ENCODE data around the gene CPN1. TPM values are rescaled to one million over a fixed set of nuclear protein-coding genes. Genes with fewer than 3 reads are reported as not detected.
A peak's percentile ranks its signal among the peaks of the same experiment; 100 is the strongest.

Gene CPN1
- total and polyA plus RNA-seq, 9 of the 15 experiments (the other 6 are each of a cell fraction or from before 2014, with no cell fraction given): 0.15 to 0.17 TPM; not detected in 7

- TF ChIP-seq THRA (IDR thresholded peaks at IDR 0.05): no peak
- TF ChIP-seq JUN (IDR thresholded peaks at IDR 0.05; ENCODE audit: borderline replicate concordance, low read depth, low read length): 0 out of 2 replicates have a peak, but pooled peaks have one; percentile 47
- no peak for TF ChIP-seq JUN (CRISPR knock-in tag; IDR thresholded peaks at IDR 0.05; ENCODE audit: borderline replicate concordance)
- peak; percentile 72 for TF ChIP-seq JUND (IDR thresholded peaks at IDR 0.05; ENCODE audit: borderline replicate concordance, low read depth, low read length)
- TF ChIP-seq JUND (tag; IDR thresholded peaks at IDR 0.05; ENCODE audit: borderline replicate concordance, low read depth, low read length): peak; percentile 46; the same call in 1 of the 3 replicates
- TF ChIP-seq NCOA4 (IDR thresholded peaks at IDR 0.05; ENCODE audit: partially characterized antibody): no peak
- no peak for TF ChIP-seq FOXJ2 (tag; IDR thresholded peaks at IDR 0.05)
- no peak for TF ChIP-seq RBM34 (IDR thresholded peaks at IDR 0.05; ENCODE audit: borderline replicate concordance, insufficient read depth, low read length)
- TF ChIP-seq NR2F6 (CRISPR knock-in tag; IDR thresholded peaks at IDR 0.05): no peak
- TF ChIP-seq ZNF212 (CRISPR knock-in tag; IDR thresholded peaks at IDR 0.05): no peak
- TF ChIP-seq MEIS2 (IDR thresholded peaks at IDR 0.05; ENCODE audit: partially characterized antibody): peak; percentile 59
- no peak for TF ChIP-seq ZNF780A (CRISPR knock-in tag; IDR thresholded peaks at IDR 0.05)
- TF ChIP-seq ARID1B (IDR thresholded peaks at IDR 0.05): peak; percentile 54; the same call in 1 of the 2 replicates
- TF ChIP-seq, protein P1, sequence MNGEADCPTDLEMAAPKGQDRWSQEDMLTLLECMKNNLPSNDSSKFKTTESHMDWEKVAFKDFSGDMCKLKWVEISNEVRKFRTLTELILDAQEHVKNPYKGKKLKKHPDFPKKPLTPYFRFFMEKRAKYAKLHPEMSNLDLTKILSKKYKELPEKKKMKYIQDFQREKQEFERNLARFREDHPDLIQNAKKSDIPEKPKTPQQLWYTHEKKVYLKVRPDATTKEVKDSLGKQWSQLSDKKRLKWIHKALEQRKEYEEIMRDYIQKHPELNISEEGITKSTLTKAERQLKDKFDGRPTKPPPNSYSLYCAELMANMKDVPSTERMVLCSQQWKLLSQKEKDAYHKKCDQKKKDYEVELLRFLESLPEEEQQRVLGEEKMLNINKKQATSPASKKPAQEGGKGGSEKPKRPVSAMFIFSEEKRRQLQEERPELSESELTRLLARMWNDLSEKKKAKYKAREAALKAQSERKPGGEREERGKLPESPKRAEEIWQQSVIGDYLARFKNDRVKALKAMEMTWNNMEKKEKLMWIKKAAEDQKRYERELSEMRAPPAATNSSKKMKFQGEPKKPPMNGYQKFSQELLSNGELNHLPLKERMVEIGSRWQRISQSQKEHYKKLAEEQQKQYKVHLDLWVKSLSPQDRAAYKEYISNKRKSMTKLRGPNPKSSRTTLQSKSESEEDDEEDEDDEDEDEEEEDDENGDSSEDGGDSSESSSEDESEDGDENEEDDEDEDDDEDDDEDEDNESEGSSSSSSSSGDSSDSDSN (IDR thresholded peaks at IDR 0.05; ENCODE audit: borderline replicate concordance in 1 of 2, low read depth in 2 of 2, low read length in 2 of 2): no peak
- no peak for TF ChIP-seq TRIM24 (IDR thresholded peaks at IDR 0.05)
- TF ChIP-seq EGR1 (conservative IDR thresholded peaks at IDR 0.05): 0 out of 2 replicates have a peak, but pooled peaks have one; percentile 15
- 0 out of 2 replicates have a peak, but pooled peaks have one; percentile 25 for TF ChIP-seq MAX (CRISPR knock-in tag; IDR thresholded peaks at IDR 0.05)
- no peak for TF ChIP-seq POLR2AphosphoS5 (IDR thresholded peaks at IDR 0.05; ENCODE audit: control insufficient read depth, insufficient read depth, low read depth, low read length)
- 0 out of 2 replicates have a peak, but pooled peaks have one; percentile 10 for TF ChIP-seq CBFA2T3 (IDR thresholded peaks at IDR 0.05)
- peak; percentile 51; the same call in 1 of the 2 replicates for TF ChIP-seq SMARCA4 (IDR thresholded peaks at IDR 0.05)
- TF ChIP-seq ZNF316 (IDR thresholded peaks at IDR 0.05): 0 out of 2 replicates have a peak, but pooled peaks have one; percentile 11
- no peak for TF ChIP-seq AFF4 (CRISPR knock-in tag; IDR thresholded peaks at IDR 0.05)
These were observed 75.3 kb downstream of the CPN1 start (continued) for GRCh38 chr10:100006243-100006886.

Measured in K562 (cell line).